ENCODE measurements around the gene CST7.

The CST7 gene

DNA sequence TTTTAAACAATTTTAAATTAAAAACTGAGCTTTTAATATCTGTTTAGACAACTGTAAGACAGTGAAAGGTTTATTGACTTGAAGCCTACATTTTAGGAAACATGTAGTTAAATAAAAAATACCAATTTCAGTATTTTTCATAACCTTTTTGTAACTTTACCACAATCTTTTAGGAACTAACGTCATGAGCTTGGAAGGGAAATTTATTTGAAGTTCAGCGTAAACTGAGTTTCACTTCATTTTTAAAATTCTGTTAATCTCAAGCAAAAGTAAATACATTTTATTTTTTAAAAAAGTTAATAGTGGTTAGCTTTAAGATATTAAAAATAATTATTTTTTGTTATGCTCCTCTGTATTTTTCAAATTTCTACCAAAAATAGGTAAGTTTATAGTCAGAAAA, 5.5 kb downstream of the CST7 start:
- Mint-ChIP-seq H3K4me3 (no peak overlapping the region), H3K4me1 (no peaks in the 10 kb centered on the region), H3K27ac (no peak overlapping the region), H3K27me3 (ENCODE audit: low read depth, poor library complexity) (peaks cover 3% of the 10 kb centered on the region), H3K9me3 (no peaks in the 10 kb centered on the region), H3K36me3 (ENCODE audit: low read depth) (no peaks in the 10 kb centered on the region)
- TF ChIP-seq, protein P1, sequence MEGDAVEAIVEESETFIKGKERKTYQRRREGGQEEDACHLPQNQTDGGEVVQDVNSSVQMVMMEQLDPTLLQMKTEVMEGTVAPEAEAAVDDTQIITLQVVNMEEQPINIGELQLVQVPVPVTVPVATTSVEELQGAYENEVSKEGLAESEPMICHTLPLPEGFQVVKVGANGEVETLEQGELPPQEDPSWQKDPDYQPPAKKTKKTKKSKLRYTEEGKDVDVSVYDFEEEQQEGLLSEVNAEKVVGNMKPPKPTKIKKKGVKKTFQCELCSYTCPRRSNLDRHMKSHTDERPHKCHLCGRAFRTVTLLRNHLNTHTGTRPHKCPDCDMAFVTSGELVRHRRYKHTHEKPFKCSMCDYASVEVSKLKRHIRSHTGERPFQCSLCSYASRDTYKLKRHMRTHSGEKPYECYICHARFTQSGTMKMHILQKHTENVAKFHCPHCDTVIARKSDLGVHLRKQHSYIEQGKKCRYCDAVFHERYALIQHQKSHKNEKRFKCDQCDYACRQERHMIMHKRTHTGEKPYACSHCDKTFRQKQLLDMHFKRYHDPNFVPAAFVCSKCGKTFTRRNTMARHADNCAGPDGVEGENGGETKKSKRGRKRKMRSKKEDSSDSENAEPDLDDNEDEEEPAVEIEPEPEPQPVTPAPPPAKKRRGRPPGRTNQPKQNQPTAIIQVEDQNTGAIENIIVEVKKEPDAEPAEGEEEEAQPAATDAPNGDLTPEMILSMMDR (IDR thresholded peaks at IDR 0.05), result no peak
- DNase-seq, result no peak

DNA sequence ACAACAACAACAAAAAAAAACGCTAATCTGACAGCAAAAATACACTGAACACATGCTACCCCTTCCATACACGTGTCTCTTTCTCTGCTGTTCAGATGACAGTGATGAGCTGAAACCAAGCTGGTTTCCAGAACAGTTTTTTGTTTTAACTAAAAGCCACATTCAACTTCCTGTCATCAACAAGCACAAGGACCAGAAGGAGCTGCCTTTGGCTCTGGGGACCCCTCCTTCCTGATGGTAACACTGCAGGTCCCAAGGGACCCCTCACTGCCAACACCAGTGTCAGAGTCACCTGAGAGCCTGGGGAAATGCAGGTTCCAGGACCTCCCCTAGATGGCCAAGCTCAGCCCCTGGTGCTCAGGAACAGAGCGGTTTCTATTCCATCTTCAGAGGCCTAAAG, 6.0 kb downstream of the CST7 start:
- H3K4me1 Mint-ChIP-seq, result no peaks in the 10 kb centered on the region
- H3K4me3 Mint-ChIP-seq, result no peak overlapping the region
- no peaks in the 10 kb centered on the region for H3K9me3 Mint-ChIP-seq
- DNase-seq, result no peak
- H3K27me3 Mint-ChIP-seq (ENCODE audit: low read depth, poor library complexity), result no peaks in the 10 kb centered on the region
- no peaks in the 10 kb centered on the region for H3K36me3 Mint-ChIP-seq (ENCODE audit: low read depth)
- H3K27ac Mint-ChIP-seq, result no peak overlapping the region
- TF ChIP-seq, protein P1 (IDR thresholded peaks at IDR 0.05), result no peak

- no peaks in the 10 kb centered on the region for H3K36me3 Mint-ChIP-seq (ENCODE audit: low read depth)
- H3K27me3 Mint-ChIP-seq (ENCODE audit: low read depth, poor library complexity), result no peaks in the 10 kb centered on the region
- no peak for DNase-seq
- no peak overlapping the region for H3K27ac Mint-ChIP-seq
- H3K4me1 Mint-ChIP-seq, result no peaks in the 10 kb centered on the region
- TF ChIP-seq, protein P1 (IDR thresholded peaks at IDR 0.05), result no peak
- H3K9me3 Mint-ChIP-seq, result no peaks in the 10 kb centered on the region
- no peak overlapping the region for H3K4me3 Mint-ChIP-seq
Observed at GRCh38 chr20:24956001-24956841, 7.2 kb downstream of the CST7 start.

DNA sequence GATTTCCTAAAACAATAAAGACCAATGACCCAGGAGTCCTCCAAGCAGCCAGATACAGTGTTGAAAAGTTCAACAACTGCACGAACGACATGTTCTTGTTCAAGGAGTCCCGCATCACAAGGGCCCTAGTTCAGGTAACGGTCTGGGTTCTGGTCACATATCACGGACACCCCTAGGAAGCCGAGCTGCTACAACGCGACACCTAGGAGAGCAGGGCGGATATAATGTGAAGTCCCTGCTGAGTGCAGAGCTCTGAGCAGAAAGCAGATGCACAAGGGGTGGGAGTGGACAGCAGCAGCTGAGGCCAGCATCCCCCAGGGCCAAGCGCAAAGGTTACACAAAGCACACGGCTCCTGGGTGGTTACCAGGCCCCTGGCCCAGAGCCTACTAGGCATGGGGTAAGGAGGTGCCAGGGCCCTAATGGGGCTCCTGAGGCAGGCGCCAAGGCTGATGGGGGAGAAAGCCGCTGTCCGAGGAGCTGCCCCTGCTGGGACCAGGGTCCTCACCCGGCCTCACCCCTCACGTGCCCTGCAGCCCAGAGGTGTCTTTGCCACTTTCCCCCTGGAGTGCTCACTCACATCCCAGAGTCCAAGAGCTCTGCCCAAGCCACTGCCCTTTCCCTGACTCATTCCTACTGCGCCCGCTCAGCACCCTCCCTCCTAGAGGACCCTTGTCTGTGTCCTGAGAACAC, 8.4 kb downstream of the CST7 start:
- TF ChIP-seq, protein P1 (IDR thresholded peaks at IDR 0.05), result no peak
- no peaks in the 10 kb centered on the region for H3K9me3 Mint-ChIP-seq
- peaks cover 10% of the 10 kb centered on the region for H3K36me3 Mint-ChIP-seq (ENCODE audit: low read depth)
- H3K27me3 Mint-ChIP-seq (ENCODE audit: low read depth, poor library complexity), result no peaks in the 10 kb centered on the region
- H3K4me3 Mint-ChIP-seq, result no peak overlapping the region
- DNase-seq, result no peak
- H3K27ac Mint-ChIP-seq, result no peak overlapping the region
- peaks cover 3% of the 10 kb centered on the region for H3K4me1 Mint-ChIP-seq

- TF ChIP-seq, protein P1 (IDR thresholded peaks at IDR 0.05), result no peak
- H3K4me3 Mint-ChIP-seq, result no peak overlapping the region
- H3K36me3 Mint-ChIP-seq (ENCODE audit: low read depth), result peaks cover 21% of the 10 kb centered on the region
- H3K27ac Mint-ChIP-seq, result peak overlapping the region; percentile 57
- no peaks in the 10 kb centered on the region for H3K9me3 Mint-ChIP-seq
- no peaks in the 10 kb centered on the region for H3K27me3 Mint-ChIP-seq (ENCODE audit: low read depth, poor library complexity)
- no peak for DNase-seq
- peaks cover 8% of the 10 kb centered on the region for H3K4me1 Mint-ChIP-seq
Observed at GRCh38 chr20:24958506-24959385, 9.7 kb downstream of the CST7 start.
